HG02798 (cell line): ENCODE measurements around the gene MAPKAP1.

ENCODE experiments used
- ATAC-seq: cut with Tn5 transposase; IDR thresholded peaks from one replicate; pipeline ENCODE4 v1.9.1; 2021; ENCODE audit warnings: mild to moderate bottlenecking; ENCODE audit not compliant: unreplicated experiment, poor library complexity

The MAPKAP1 gene

DNA sequence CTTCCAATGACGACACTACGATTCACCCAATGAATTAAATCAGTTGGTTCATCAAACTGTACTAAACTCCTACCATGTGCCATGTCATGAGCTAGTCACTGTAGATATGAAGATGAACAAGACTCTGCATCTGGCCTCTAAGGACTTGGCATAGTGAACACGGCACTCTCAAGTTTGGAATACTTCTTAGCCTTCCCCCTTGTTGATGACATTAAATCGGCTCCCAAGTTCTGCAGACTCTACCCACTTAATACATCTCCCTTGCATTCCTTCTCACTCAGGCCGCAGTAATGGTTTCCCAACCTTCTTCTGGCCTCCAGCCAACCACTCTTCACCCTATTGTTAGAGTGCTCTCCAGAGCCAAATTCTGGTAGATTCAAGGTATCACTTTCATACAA lies 184.7 kb downstream of the MAPKAP1 start:
- no peak for ATAC-seq

DNA sequence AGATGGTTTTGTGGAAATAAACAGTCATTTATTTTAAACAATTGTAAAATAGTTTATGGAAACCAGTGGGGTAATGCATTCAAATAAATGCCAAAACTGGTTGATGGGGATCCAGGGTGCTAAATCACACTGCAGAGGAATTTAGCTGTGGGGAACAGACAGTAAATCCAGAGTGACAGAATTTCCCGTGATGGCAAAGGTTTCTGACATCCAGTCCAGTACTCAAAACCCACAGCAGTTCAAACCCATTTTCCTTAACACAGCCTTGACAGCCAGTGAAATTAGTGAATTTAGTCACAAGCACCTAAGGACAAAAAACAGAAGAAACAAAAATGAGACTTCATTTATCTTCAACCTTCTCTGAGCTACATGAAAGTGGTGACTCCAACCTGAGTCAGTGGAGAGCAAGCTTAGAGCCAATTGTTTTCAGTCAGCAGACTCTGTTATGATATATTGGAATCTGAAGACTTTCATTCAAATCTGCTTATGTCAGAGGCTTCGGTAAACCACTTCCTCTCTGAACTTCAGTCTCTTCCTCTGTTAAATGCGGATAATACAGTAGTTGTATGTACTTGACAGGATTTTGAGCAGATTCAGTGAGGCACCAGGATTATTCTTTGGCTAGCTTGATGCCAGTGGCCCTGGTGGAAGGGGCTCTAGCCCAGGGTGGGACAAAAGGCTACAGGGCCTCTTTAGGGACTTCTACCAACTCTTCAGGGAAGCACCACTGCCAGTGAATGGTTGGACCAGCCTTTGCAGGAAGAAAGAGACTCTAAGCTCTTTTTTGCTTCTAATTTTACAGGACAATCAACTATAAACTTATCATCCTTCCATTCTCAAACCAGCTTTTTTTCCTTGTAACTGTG lies 185.3 kb downstream of the MAPKAP1 start:
- no peak for ATAC-seq

DNA sequence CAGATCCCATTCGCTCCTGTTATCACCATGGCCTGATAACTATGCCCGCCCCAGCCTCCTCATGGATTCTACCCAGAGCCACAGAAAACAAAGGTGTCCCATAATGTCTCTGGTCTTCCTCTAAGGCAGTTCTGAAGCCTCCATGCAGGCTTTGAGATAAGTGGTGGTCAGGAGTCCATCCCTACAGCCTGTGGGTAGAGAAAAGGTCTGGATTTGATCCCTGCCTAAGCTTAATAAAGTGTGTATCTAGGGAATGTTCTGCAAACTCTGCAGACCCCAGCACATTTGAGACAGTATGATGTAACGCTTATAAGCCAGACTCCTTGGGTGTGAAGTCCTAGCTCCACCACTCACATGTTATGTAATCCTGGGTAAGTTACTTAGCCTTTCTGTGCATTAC lies 187.3 kb downstream of the MAPKAP1 start:
- no peak for ATAC-seq

DNA sequence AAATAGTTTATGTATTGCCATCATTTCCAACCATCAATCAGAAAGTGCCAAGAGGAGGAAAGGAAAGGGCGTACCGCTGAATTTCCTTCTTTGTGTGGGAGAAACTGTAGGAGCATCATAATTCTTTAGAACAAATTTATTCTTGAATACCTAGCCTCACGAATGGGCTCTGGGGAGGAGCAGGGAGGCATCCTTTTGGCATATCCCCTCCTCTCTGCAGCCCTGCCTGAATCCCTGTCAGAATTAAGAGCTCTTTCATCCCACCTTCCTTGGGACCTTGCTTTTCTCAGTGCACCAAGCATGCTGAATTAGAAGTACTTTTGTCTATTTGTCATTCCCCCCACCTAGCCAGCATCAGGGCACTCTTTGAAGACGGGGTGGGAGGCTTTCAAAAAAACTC lies 189.4 kb downstream of the MAPKAP1 start:
- no peak for ATAC-seq

DNA sequence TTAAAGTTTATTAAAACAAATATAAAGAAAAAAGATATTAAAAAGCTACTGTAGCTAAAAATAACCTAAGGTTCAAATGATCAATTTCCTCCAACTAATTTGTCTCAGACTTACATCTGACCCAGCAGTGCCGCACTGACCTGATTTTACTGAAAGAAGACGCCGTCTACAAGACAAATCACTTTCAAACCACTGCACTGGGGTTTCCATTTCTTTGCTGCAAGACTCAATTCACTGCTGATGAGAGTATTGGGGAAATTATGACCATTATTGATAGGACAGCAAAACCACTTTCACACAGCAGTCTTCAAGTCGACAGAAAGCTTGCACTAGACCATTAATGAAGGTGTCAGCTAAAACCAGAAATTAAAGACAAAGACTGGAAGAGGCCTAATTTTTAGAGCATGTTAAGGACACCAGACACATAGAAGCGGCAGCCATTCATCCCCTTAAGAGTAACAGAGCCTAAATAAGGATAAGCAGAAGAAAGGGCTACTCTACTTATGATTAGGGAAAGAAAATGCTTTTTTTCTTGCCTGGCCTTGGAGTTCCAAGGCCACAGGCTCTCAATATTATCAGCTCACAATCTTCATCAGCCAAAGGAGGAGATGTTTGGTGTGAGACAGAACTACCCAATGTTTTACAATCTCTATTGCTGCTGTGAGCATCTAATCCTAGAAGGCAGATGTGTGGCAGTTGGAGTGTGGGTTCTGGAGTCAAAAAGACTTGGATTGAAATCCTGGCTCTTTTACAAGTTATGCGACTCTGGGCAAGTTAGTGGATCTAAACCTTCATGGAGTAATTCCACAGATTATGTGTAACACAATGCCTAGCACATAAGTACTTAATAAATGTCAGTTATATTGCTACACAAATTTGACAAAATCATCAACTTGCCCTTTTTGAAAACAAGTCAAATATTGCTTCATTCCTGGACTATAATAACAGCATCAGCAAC lies 190.7 kb downstream of the MAPKAP1 start:
- ATAC-seq, result no peak

DNA sequence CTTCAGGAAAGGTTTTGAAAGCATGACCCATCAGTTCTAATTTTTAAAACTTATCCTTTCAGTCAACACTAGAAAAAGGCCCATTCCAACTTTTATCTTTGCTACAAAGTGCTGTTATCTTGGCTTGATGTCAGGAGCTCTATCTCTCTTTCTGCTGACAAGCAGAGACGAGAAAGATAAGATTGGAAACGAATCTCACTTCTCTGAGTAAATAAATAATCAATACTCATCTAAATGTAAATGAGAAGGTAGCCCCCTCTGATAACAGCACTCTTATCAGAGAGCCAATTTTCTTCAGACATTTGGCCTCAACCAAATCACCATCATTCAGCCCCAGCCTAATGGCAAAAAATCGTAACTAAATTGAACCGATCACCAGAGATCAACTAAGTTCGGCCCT lies 191.7 kb downstream of the MAPKAP1 start:
- no peak for ATAC-seq

DNA sequence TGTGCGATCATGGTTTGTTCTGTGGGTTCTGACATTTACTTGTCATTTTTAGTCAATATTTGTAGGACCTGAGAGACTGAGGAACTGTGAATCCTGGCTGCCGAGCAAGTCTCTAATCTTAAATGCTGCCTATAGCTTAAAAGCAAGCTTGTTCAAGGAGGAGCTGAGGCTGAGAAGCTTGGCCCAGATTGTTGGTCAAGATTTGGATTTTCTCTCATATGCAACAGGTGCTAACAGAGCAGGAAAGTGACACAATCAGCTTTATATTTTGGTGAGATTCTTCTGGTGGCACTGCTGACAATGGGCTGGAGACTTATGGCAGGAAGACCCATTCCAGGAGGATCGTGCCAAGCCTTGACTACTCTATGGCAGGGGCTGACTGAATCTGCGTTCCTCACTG lies 192.5 kb downstream of the MAPKAP1 start:
- no peak for ATAC-seq

DNA sequence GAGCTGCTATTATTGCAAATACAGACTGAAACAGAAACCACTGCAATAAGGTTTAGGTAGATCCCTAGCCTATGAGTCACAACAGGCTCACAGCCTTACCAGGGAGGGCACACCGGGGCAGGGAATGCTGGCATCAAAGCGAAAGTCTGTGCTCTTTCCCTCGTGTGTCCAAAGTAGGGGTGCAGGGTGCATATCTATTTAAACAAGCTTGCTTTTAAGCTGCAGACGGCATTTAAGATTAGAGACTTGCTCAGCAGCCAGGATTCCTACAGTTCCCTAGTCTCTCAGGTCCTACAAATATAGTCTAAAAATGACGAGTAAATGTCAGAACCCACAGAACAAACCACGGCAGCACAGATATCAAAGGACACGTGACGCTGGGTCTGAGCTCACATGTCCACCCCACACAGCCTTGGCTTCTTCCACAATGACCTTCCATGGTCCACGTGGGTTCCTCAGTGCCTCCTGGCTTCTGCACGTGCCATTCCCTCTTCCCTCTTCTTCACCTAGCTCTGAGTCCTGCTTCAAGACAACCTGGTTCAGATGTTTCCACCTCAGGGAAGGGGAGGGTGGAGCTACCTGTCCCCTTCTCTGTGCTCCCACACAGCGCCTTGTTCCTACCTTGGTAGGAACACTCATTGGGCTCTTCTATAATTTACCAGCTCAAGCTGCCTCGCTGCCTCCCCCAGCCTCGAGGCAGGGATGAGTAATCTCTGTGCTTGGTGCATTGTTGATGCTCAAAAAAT lies 193.2 kb downstream of the MAPKAP1 start:
- peak; percentile 89 for ATAC-seq

DNA sequence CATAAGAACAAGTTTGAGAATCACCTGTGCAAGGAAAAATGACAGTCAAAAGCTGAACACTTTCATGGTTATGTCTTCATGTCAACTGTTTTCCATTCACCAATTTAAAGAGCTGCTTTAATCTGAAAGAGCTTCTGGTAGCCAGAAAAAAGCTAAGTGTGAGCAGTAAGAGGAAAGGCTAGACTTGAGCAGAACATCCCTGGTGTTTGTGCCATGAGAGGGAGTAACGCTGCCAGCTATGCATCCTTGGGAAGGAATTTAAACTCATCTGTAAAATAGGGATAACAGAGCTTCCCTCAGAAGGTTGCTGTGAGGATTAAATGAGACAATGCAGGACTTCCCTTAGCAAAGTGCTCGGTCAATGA lies 193.7 kb downstream of the MAPKAP1 start:
- no peak for ATAC-seq

DNA sequence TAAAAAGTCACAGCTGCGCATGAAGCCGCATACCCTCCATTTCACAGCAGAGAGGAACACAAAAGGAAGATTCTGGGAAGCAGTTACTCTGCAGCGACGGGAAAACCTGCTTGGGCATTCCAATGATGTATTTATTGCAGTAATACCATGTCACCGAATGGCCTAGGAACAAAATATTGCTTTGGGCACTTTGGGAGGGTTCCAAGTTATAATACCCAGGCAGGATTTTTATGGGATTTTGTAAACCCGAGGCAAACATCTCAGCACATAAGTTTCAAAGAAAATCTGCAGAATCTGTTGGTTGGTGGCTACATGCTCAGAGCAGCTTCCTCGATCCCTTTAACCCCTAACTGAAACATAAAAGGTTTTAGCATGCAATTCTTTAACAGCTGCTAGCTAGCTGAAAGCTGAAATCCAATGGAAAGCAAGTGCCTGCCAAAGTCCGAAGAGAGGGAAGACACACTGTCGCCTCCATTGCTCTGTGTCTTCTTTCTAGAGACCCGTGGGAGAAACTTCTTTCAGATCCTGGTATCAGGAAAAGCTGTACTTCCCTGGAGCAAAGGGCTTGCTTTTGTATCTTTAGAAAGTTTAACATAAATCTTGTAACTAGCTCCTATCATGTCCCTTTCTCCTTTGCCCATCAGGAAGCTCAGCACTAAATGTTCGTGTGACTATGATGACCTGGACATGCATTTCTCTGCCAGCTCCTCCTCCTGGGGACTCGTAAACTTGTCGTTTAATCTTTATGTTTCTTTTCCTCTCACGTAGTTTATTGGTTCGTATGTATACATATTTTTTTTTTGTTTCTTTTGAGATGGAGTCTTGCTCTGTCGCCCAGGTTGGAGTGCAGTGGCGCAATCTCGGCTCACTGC lies 195.0 kb downstream of the MAPKAP1 start:
- no peak for ATAC-seq

DNA sequence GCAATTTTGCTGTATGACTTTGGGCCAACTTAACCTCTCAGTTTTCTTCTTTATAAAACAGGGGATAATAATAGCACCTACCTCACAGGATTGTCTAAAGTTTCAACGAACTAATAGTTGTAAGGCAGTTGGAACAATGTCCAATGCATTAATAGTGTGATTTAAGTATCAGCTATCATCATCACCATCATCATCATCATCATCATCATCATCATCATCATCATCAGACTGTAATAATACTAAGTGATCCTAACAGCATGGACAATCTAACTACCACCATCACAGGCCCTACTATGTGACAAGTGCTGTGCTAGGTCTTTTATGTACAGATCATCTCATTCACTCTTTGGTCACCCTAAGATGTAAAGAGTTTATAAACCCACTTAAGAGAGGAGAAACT lies 196.0 kb downstream of the MAPKAP1 start:
- no peak for ATAC-seq

DNA sequence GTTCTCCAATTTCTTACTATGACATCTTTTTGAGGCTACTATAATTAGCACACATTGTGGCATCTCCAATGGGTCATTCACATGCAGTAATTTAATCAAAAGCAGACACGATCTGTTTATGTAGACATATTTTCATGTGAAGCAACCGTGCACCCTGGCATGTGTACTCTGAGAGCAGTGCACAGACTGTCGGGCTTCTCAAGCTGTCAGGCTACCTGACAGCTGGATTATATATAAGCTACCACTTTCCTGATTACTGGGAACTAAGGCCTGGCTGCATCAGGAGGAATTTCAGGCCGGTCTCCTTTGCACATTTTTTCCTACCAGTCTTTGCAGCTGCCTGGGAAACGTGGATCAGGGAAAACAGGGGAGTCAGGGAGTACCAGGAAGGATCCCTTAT lies 197.5 kb downstream of the MAPKAP1 start:
- no peak for ATAC-seq

DNA sequence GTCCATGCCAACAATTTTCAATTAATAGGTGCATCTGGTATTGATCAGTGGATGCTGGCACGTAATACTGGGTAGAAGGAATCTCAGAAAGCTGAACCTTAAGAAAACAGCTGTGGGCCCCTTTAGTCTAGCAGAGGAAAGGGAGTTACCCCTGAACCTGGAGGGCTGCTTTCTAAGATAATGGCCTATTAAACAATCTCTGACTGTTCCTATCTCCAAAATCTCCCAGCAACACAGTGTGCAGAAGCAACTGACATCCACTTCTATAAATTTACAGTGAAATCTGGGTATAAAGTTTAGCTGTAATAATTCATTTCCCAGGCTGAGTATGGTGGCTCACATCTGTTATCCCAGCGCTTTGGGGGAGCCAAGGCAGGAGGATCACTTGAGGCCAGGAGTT lies 198.8 kb downstream of the MAPKAP1 start:
- no peak for ATAC-seq

DNA sequence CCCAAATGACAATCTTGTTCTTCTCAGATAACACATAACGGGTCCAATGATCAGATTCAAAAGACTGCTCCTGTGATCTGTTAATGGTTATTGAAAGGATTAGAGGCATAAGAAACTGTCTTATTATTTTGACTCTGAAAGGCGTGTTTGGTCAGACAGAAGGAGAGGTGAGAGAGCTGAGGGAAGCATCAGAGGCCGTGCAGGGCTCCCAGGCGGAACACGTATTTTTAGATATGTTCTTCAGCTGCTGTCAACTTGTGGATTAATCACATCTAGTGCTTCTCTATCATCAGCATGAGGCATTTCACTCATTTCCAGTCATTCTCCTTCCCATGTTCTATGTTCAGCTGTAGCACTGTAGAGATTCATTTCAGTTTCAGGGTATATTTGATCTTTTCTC lies 199.8 kb downstream of the MAPKAP1 start:
- no peak for ATAC-seq

DNA sequence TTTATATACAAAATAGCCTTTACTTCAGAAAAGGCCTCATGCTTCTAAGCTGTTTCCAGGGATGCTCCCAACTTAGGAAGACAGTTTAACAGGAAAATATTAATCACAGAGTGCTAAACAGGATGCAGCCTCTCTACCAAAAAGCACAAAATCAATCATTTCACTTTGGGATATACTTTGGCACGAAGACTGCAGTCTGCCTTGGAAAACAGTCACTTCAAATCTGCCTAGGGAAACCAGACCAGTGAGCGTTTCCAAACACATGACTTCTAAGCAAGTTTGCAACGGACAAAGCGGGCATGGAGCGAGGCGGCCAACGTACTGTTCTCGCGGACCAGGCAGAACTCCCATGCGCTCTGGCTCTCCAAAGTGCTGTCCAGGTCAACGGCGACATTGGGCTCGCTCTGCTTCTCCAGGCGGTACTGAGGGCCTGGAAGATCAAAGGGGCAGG lies 201.0 kb downstream of the MAPKAP1 start:
- no peak for ATAC-seq

DNA sequence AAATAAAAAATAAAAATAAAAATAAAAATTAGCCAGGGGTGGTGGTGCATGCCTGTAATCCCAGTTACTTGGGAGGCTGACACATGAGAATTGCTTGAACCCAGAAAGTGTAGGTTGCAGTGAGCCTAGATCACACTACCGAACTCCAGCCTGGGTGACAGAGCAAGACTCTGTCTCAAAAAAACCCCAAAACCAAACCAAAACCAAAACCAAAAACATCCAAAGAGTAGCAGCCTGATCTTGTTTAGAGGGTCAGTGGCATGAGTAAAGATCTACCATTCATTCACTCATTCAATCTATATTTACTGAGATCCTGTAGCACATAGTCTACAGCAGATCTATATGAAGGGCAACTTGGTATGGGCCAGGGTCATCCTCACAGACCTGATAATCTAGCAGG lies 202.4 kb downstream of the MAPKAP1 start:
- no peak for ATAC-seq

DNA sequence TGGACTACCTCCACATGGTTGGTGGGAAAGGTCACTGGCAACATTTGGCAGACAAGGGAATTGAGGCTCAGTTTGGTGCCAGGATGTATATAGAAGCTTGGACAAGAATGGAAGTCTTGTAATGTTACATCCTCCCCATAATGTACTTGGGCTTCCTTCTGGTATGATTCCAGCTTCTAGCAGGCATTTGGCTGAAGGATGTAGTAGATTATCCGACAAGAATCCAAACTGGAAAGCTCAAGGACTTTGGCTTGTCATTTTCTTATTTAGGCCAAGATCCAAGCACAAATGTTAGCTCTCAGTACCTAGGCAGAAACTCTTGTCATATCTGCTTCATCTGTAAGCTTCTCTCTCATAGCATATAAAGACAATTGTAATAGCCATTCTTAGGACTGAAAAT lies 209.1 kb downstream of the MAPKAP1 start:
- ATAC-seq, result no peak

DNA sequence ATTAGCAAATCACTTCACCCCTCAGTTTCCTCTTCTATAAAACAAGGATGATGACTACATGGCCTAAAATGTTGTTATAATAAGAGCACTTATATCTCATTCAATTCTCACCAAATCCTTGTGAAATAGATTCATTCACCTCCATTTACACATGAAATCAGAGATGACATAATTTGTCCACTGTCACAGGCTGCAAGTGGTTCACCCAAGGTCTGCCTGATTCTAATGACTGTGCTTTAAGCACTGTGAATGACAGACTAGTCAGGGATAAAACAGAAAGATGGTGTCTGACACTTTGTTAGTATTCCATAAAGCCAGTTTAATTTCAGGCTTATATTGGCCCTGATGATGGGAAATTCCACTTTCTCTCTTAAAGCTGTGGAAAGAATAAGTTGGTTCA lies 209.5 kb downstream of the MAPKAP1 start:
- no peak for ATAC-seq

DNA sequence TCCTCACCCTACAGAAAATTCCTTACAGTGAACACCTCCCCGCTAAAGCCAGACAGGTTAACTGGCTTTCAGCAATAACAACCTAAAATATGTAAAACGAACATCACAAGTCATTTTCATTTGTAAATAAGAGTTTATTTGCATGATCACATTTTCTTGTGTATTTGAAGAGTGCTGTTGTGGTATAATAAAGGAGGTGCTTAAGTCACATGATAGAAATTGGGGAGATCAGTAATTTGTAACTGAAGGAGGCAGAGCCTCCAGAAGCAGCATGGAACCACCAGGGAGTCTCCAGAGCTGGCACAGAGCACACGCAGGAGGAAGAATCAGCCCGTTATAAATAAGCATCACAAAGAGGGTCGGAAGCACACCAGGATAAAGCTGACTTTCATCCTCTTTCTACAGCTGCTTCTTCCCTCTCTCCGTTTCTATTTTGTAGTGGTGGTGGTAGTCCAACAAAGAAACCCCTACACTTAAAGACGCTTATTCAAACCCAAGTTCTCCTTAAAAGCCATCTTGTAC lies 210.6 kb downstream of the MAPKAP1 start:
- ATAC-seq, result no peak
